Activated gamma-delta T cell treated with anti-CD3 and anti-CD28 coated beads, Interleukin-2, amount 50 U/mL, for 16 hours (primary cell): ENCODE data around the gene SCN1B.

ENCODE experiments used
- DNase-seq: peaks from one replicate; pipeline ENCODE4 v3.0.0-alpha.2; 2020; ENCODE audit warnings: low read depth

The SCN1B gene

GRCh38 chr19:35074426-35075201, 44.3 kb downstream of the SCN1B start:
- DNase-seq = no peak

GRCh38 chr19:35075202-35076025, 45.1 kb downstream of the SCN1B start:
- no peak for DNase-seq

DNA sequence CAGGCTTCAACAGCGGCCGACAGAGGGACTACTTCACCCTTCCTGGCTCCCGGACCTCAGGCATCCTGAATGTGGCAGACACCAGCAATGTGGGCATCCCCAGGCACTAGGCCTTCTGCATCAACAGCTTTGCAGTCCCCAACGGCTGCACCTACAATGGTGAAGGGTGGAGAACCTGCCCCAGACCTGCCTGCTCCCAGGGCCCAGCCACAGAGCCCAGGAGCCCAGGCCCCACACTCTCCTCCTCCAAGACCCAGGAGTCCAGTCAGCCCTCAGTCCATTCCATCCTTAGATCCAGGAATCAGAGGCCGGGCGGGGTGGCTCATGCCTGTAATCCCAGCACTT, 45.7 kb downstream of the SCN1B start:
- no peak for DNase-seq

DNA sequence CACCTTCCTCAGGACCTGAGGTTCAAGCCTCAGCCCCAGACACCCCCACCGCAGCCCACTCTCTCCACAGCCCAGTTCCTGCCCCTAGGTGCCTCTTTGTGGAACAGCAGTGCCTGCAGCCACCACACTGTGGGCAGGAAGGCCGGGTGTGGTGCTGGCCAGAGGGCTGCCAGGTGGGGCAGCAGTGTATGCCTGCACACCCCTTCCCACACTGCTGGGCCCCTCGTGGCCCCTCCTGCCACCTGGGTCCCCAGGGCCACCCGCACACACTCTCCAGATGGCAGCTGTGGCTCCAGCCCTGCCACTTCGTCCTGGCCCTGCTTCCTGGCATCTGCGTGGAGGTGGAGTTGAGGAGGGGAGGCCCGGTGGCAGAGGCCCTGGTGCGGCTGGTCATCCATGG, 46.4 kb downstream of the SCN1B start:
- no peak for DNase-seq

GRCh38 chr19:35077411-35078223, 47.3 kb downstream of the SCN1B start:
- DNase-seq = no peak

GRCh38 chr19:35079826-35080225, 49.6 kb downstream of the SCN1B start:
- DNase-seq = no peak

DNA sequence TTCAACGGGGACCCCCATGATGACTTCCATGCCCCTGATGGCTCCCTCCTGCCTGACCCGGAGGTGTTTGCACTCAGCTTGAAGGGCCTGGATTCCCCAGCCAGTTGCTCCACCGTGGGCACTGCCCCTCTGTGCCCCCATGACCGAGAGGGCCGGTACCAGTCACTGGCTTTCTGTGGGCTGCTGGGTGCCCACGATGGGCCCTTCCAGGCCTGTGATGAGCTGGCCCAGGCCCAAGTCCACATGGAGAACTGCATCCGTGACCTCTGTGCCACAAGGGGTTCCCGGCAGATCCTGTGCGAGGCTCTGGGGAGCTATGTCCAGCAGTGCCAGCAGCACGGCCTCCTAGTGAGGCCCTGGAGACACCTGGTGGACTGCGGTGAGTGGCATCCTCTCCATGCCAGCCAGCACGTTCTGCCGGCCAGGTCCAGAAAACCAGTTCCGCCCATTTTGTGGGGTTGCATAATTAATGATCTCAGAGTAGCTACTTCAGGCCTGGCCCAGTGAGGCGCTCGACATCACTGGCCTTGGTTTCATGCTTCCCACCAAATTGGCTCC, 50.4 kb downstream of the SCN1B start:
- no peak for DNase-seq

DNA sequence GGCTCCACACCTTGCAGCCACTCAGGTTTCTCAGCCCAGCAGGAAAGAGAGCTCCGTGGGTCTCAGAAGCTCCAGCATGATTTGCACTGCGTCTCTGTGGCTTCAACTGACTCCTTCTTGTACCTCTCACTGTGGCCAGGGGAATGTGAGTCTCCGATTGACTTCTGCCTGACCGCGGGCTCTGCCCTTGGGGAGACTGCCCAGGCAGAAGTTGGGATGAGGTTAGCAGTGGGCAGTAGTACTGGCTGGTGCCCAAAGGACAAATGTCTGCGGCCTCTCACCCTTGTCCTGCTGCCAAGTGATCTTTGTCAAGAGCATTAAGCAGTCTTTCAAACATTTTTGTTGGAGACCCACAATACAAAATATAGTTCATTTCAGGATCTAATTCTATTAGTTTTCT, 50.9 kb downstream of the SCN1B start:
- DNase-seq = no peak

DNA sequence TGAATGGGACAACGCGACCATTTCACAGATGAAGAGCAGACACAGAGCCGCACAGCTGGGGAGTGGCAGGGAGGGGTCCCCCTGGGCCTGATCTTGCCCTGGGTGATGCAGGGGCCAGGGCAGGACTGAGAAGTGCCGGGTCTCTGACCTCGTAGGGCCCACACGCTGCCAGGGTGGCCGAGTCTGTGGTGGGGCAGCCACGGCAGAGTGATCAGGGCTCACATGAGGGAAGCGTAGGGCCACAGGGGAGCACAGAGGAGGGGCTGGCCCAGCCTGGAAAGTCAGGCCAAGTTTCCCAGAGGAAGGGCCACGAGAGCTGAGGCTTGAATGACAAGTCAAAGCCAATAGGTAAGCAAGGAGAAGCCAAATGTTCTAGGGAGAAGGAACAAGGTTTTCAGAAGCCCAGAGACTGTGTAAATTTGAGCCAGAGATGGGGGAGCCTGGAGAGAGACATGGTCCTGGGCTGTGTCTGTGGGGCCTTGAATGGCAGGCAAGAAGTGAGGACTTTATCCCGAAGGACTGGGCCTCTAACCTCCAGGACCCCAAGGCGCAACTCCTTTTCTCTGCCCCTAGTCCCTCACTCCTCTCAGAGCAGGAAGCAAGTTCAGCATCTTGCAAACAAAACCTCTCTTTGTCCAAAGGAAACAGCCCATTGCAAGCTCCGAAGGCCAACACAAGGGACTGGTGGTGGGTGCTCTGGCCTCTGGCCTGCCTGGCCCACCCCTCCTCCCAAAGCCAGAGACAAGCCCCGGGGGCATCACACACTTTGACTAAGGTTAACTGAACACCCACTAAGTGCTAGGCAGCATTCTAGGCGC, 53.6 kb downstream of the SCN1B start:
- no peak for DNase-seq

DNA sequence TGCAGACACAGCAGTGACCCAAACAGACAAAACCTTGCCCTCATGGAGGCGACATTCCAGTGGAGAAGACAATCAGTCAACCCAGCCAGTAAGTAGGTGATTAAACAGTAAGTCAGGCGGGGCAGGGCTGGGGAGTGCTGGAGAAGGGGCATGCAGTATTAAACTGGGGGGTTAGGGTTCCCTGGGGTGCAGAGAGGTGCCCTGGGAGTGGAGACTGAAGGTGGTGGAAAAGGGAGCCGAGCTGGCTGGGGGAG, 54.2 kb downstream of the SCN1B start:
- no peak for DNase-seq

GRCh38 chr19:35085947-35086346, 55.7 kb downstream of the SCN1B start:
- no peak for DNase-seq

- DNase-seq = no peak
Measured at GRCh38 chr19:35086455-35086854, 56.2 kb downstream of the SCN1B start.

DNA sequence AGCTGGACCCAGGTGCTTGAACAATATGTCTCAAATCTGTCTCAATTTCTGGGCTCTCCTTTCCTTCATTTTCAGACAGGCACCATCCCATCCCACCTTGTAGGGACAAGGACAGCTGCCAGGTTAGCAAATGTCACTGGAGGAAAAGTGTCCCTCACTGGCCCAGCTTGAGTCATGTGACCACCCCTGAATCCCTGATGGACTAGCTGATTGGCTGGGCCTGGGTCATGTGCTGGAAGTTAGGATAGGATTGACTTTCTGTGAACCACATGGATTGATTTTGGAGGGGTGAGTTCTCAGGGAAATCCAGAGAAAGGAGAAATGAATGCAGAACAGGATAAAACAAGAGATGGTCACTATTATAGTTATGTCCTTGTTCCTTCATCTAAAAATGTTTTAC, 57.1 kb downstream of the SCN1B start:
- DNase-seq = no peak

- no peak for DNase-seq
Measured at GRCh38 chr19:35088131-35088913, 58.1 kb downstream of the SCN1B start.

- DNase-seq = no peak
Measured at GRCh38 chr19:35089554-35089953, 59.3 kb downstream of the SCN1B start.
